Loucy (cell line): Measurements from ENCODE around the gene FLOT1.

Experiments used
- CTCF ChIP-seq: fragments of 200-600 bp; sonication (generic); conservative IDR thresholded peaks from 2 replicates; pipeline ENCODE4 v1.5.1; 2014; ENCODE audit warnings: mild to moderate bottlenecking, antibody characterized with exemption, low read length
- EZH2phosphoT487 ChIP-seq: fragments of 200-600 bp; IDR thresholded peaks from 2 replicates; pipeline ENCODE4 v1.6.1; 2018; ENCODE audit warnings: antibody characterized with exemption, mild to moderate bottlenecking, moderate library complexity, borderline replicate concordance

DNA sequence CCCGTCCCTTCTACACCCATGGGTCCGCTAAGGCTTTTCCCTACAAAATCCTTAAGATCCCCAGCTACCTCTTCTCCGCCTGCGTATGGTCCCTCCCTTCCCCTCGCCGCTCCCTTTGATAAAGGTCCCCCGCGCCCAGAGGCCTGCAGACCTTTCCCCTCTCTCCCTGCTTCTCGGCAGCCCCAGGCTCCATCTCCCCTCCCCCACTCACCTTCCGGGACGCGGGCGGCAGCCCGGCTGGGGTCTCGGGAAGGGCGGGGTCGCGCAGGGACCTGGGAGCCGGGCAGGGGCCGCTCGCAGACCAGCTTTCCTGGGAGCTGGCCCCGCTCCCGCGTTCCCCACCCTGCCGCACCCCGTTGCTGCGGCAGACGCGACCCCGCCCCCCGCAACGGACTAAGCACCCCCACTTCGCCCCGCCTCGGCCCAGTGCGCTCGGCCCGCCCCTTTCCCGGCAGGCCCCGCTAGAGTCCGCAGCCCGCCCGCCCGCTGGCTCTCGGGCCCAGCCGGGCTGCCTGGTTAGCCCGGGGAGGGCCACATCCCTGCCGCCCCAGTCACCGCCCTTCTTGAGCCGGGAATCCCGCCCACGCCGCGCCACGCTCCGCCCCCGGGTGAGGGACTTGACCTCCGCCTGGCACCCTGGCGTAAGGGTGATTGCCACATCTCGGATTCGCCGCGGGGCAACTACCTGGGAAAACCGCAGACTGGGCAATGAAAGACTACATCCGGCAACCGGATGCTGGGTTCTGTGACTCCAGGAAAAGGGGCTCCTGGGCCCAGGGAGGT is at the start of gene FLOT1:
- TF ChIP-seq EZH2phosphoT487 (no peak), CTCF (no peak)
